Activated naive CD4-positive, alpha-beta T cell treated with anti-CD3 and anti-CD28 coated beads for 36 hours (primary cell): ENCODE results near the gene NHP2. TPM values are rescaled to one million over a fixed set of nuclear protein-coding genes. Genes with fewer than 3 reads are reported as not detected.

Experiments used
- CTCF ChIA-PET: fragments of 350-600 bp; sonication (Branson Sonifier 250); formaldehyde crosslinking; loops from one replicate; lab custom pipeline; 2021; ENCODE audit warnings: antibody characterized with exemption; lab: Charles Lee
- DNase-seq: peaks from one replicate; pipeline ENCODE4 v3.0.0-alpha.2; 2020
- H3K27ac Mint-ChIP-seq: one replicate; pipeline ENCODE4 v1.8.0; 2021; ENCODE audit warnings: mild to moderate bottlenecking, mixed read lengths
- H3K27me3 Mint-ChIP-seq: one replicate; pipeline ENCODE4 v1.8.0; 2021; ENCODE audit warnings: low read depth, mixed read lengths
- H3K36me3 Mint-ChIP-seq: one replicate; pipeline ENCODE4 v1.8.0; 2021; ENCODE audit warnings: low read depth, mixed read lengths
- H3K4me1 Mint-ChIP-seq: one replicate; pipeline ENCODE4 v1.8.0; 2021; ENCODE audit warnings: low read depth, mixed read lengths
- H3K4me3 Mint-ChIP-seq: one replicate; pipeline ENCODE4 v1.8.0; 2021; ENCODE audit warnings: mild to moderate bottlenecking, moderate library complexity, mixed read lengths
- H3K9me3 Mint-ChIP-seq: one replicate; pipeline ENCODE4 v1.8.0; 2021; ENCODE audit warnings: mixed read lengths
- intact Hi-C: fragments of 100-400 bp; cut with micrococcal nuclease; formaldehyde crosslinking; loops from one replicate; pipeline ENCODE4 v1.15.1; 2023
- total RNA-seq, 2 experiments: library from RNA; stranded (reverse); gene quantifications; one replicate each; pipeline ENCODE4 v1.2.3, GENCODE V29; 2021

Gene NHP2
- total RNA-seq, 2 experiments from 2014 or later: 289 to 298 TPM

GRCh38 chr5:178117923-178118701 is 35.6 kb downstream of the NHP2 start:
- CTCF ChIA-PET: interaction anchor here (3.4 to 4.3 kb wide), 2 partner anchors 42 kb away, joined by 12 to 28 read pairs; no protein-coding TSS in a partner anchor
- no peak for DNase-seq
- Mint-ChIP-seq H3K4me3 (no peak overlapping the region), H3K4me1 (peaks cover 36% of the 10 kb centered on the region), H3K27ac (no peak overlapping the region), H3K36me3 (no peaks in the 10 kb centered on the region), H3K9me3 (no peaks in the 10 kb centered on the region), H3K27me3 (no peaks in the 10 kb centered on the region)
- intact Hi-C loops: no loop called here

DNA sequence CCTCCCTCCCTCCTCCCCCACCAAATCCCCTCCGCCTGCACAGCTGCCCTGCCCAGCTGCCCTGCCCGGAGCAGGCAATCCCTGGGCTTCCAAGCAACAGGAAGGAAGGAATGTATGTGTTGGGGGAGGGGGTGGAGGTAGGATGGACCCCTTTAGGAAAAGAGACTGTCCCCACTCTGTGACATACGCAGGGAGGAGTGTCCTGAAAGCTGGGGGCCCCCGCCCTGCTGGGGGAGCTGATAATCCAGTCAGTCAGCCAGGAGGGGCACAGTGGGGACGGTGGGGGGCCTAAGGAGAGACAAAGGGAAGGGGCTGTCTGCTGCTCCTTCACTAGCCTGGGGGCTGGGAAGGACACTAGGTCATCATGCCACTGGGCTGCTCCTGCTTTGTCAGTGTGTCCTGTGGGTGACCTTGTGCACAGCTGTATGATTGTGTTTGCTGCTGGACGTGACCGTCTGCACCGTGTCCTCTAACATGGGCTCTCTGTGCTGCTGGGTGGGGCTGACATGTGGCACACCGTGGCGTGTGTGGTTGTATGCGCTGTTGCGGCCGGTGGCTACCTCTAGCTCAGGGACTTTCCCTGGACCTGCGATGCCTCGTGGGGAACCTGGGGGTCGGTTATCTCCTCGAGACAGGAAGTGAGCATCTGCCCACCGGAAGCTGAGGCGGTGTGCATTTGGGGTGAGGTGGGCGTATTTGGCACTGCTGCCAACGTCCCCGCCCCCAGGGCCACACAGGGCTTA is 37.4 kb downstream of the NHP2 start:
- no peaks in the 10 kb centered on the region for H3K27me3 Mint-ChIP-seq
- H3K4me3 Mint-ChIP-seq: peak overlapping the region; percentile 44
- CTCF ChIA-PET: interaction anchor here (1.1 to 3.4 kb wide), 2 partner anchors 28 to 40 kb away, joined by 8 to 12 read pairs; no protein-coding TSS in a partner anchor
- peak; percentile 52 for DNase-seq
- no peaks in the 10 kb centered on the region for H3K9me3 Mint-ChIP-seq
- intact Hi-C loops: no loop called here
- H3K36me3 Mint-ChIP-seq: no peaks in the 10 kb centered on the region
- H3K4me1 Mint-ChIP-seq: peaks cover 36% of the 10 kb centered on the region
- H3K27ac Mint-ChIP-seq: no peak overlapping the region

GRCh38 chr5:178115814-178116142 is 37.9 kb downstream of the NHP2 start:
- Mint-ChIP-seq H3K27me3 (no peaks in the 10 kb centered on the region), H3K27ac (no peak overlapping the region), H3K9me3 (no peaks in the 10 kb centered on the region), H3K4me1 (peaks cover 34% of the 10 kb centered on the region), H3K36me3 (no peaks in the 10 kb centered on the region), H3K4me3 (peak overlapping the region; percentile 3)
- intact Hi-C loops: no loop called here
- no peak for DNase-seq
- CTCF ChIA-PET: interaction anchor here (1.1 to 3.4 kb wide), 2 partner anchors 29 to 40 kb away, joined by 8 to 12 read pairs; no protein-coding TSS in a partner anchor

DNA sequence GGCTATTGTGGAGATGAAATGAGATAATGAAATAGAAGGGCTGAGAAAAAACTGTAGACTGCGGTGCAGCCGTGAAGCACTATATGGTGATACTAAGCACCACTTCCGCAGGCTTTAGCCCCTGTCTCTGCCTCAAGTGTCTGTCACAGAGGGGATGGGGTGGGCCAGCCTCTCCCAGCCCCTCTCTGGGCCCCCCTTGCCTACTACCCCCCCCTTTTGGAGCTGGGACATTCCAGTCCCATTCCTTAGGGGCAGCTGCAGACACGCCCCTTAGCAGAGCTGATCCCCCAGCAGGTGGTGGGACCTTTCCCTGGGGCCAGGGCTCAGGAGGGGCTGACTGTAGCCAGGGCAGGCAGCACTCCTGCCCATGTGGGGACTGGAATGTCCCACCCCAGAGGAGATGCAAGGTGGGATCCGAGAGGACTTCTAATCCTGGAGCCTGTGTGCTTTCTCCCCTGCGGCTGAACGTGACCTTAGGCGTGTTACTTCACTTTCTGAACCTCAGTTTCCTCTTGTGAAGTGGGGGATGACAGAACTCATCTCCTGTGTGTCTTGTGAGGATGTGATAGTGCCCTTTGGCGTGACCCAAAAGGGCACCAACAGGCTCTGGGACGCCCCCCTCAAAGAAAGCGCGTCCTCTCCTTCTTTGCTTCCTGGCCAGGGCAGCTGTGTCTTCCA is 38.4 kb downstream of the NHP2 start:
- intact Hi-C loops: no loop called here
- no peaks in the 10 kb centered on the region for H3K27me3 Mint-ChIP-seq
- H3K36me3 Mint-ChIP-seq: no peaks in the 10 kb centered on the region
- H3K4me3 Mint-ChIP-seq: peak overlapping the region; percentile 88
- H3K27ac Mint-ChIP-seq: no peak overlapping the region
- DNase-seq: no peak
- CTCF ChIA-PET: interaction anchor here (1.5 to 3.4 kb wide), 2 partner anchors 8 to 39 kb away, joined by 4 to 12 read pairs; no protein-coding TSS in a partner anchor
- peaks cover 31% of the 10 kb centered on the region for H3K4me1 Mint-ChIP-seq
- no peaks in the 10 kb centered on the region for H3K9me3 Mint-ChIP-seq

GRCh38 chr5:178114325-178115135 is 39.2 kb downstream of the NHP2 start:
- Mint-ChIP-seq H3K27ac (no peak overlapping the region), H3K4me3 (peak overlapping the region; percentile 88), H3K9me3 (no peaks in the 10 kb centered on the region), H3K27me3 (no peaks in the 10 kb centered on the region), H3K36me3 (no peaks in the 10 kb centered on the region), H3K4me1 (peaks cover 31% of the 10 kb centered on the region)
- DNase-seq: peak; percentile 59
- intact Hi-C loops: loop anchor here (5.0 kb wide), 1 partner anchor 38 kb away; the partner anchor contains the start of gene NHP2
- CTCF ChIA-PET: interaction anchor here (1.5 to 3.4 kb wide), 3 partner anchors 8 to 38 kb away, joined by 3 to 12 read pairs (median 4); no protein-coding TSS in a partner anchor

GRCh38 chr5:178113841-178114324 is 39.8 kb downstream of the NHP2 start:
- no peaks in the 10 kb centered on the region for H3K27me3 Mint-ChIP-seq
- no peak for DNase-seq
- no peaks in the 10 kb centered on the region for H3K36me3 Mint-ChIP-seq
- CTCF ChIA-PET: interaction anchor here (1.5 kb wide), 2 partner anchors 9 to 36 kb away, joined by 3 to 4 read pairs; no protein-coding TSS in a partner anchor
- H3K27ac Mint-ChIP-seq: no peak overlapping the region
- peak overlapping the region; percentile 88 for H3K4me3 Mint-ChIP-seq
- intact Hi-C loops: loop anchor here (1.0 to 5.0 kb wide), 5 partner anchors 7 to 90 kb away; partner anchors contain the start of genes HNRNPAB, NHP2 and RMND5B
- no peaks in the 10 kb centered on the region for H3K9me3 Mint-ChIP-seq
- H3K4me1 Mint-ChIP-seq: peaks cover 31% of the 10 kb centered on the region

- CTCF ChIA-PET: interaction anchor here (1.5 kb wide), 2 partner anchors 10 to 35 kb away, joined by 3 to 4 read pairs; no protein-coding TSS in a partner anchor
- H3K9me3 Mint-ChIP-seq: no peaks in the 10 kb centered on the region
- peak; percentile 88 for DNase-seq
Measured at GRCh38 chr5:178113141-178113787, 40.4 kb downstream of the NHP2 start, which contains the start of gene N4BP3. Gene N4BP3 (plus strand): TSS chr5:178113532. CDS start chr5:178119584, 6,052 bp downstream.

DNA sequence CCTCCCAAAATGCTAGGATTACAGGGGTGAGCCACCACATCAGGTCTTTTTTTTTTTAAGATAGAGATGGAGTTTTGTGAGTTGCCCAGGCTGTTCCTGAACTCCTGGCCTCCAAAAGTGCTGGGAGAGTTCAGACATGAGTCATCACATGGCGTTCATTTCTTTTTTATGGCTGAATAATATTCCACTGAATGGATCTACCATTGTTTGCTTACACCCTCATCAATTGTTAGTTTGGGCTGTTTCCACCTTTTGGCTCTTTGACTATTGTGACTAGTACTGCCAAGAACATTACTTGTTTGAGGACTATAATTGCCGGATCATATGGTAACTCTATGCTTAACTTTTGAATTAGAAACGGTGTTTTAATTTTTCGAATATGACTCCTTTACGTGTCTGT is 41.1 kb downstream of the NHP2 start:
- Mint-ChIP-seq H3K4me3 (peak overlapping the region; percentile 77), H3K36me3 (no peaks in the 10 kb centered on the region), H3K9me3 (no peaks in the 10 kb centered on the region), H3K4me1 (peaks cover 31% of the 10 kb centered on the region), H3K27me3 (no peaks in the 10 kb centered on the region), H3K27ac (no peak overlapping the region)
- DNase-seq: no peak
- CTCF ChIA-PET: no interaction called here
- intact Hi-C loops: loop anchor here (5.0 kb wide), 1 partner anchor 40 kb away; the partner anchor contains the start of gene NHP2

More at GRCh38 chr5:178113141-178113787, 40.4 kb downstream of the NHP2 start, which contains the start of gene N4BP3:
- intact Hi-C loops: loop anchor here (1.0 to 5.0 kb wide), 5 partner anchors 8 to 91 kb away; partner anchors contain the start of genes HNRNPAB, NHP2 and RMND5B
- Mint-ChIP-seq H3K4me3 (peak within 1 kb of the TSS; percentile 88), H3K27me3 (no peaks in the 10 kb centered on the region), H3K27ac (no peak within 1 kb of the TSS), H3K4me1 (peaks cover 31% of the 10 kb centered on the region), H3K36me3 (no peaks in the 10 kb centered on the region)

DNA sequence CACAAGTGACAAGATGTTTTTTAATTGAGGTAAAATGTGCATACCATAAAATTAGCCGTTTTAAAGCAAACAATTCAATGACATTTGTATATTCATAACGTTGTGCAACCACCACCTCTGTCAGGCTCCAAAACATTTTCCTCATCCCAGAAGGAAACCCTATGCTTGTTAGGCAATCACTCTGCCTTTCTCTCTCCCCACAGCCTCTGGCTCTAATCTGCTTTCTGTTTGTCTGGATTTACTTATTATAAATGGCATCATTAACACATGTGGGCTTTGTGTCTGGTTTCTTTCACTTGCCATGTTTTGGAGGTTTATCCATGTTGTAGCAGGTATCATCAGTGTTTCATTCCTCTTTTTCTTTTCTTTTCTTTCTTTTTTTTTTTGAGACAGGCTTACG is 41.8 kb downstream of the NHP2 start:
- Mint-ChIP-seq H3K36me3 (no peaks in the 10 kb centered on the region), H3K27me3 (no peaks in the 10 kb centered on the region), H3K4me3 (no peak overlapping the region), H3K27ac (no peak overlapping the region), H3K4me1 (peaks cover 29% of the 10 kb centered on the region), H3K9me3 (no peaks in the 10 kb centered on the region)
- CTCF ChIA-PET: interaction anchor here (0.6 kb wide), 1 partner anchor 16 kb away, joined by 3 read pairs; no protein-coding TSS in a partner anchor
- DNase-seq: no peak
- intact Hi-C loops: loop anchor here (5.0 kb wide), 1 partner anchor 40 kb away; the partner anchor contains the start of gene NHP2

GRCh38 chr5:178110511-178110910 is 43.2 kb downstream of the NHP2 start:
- Mint-ChIP-seq H3K4me3 (no peak overlapping the region), H3K27me3 (no peaks in the 10 kb centered on the region), H3K9me3 (no peaks in the 10 kb centered on the region), H3K36me3 (no peaks in the 10 kb centered on the region), H3K27ac (no peak overlapping the region), H3K4me1 (peaks cover 15% of the 10 kb centered on the region)
- CTCF ChIA-PET: interaction anchor here (1.0 to 1.4 kb wide), 4 partner anchors 11 to 36 kb away, joined by 3 to 5 read pairs (median 4); no protein-coding TSS in a partner anchor
- intact Hi-C loops: loop anchor here (5.0 kb wide), 1 partner anchor 42 kb away; the partner anchor contains the start of gene NHP2
- DNase-seq: no peak
